Measurements from ENCODE around the gene EPB41L4B. TPM values are rescaled to one million over a fixed set of nuclear protein-coding genes. Genes with fewer than 3 reads are reported as not detected.

The EPB41L4B gene
- total and polyA plus RNA-seq, 12 donors = 0.20 to 15.2 (median 4.4) TPM

- ATAC-seq (no peak), DNase-seq (no peak)
- H3K4me3 ChIP-seq = no peak overlapping the region
- peaks cover 0 to 35% (median 4%) of the 10 kb centered on the region in 9 donors for H3K4me1 ChIP-seq
- no peaks in the 10 kb centered on the region for H3K9me3 ChIP-seq
- no peaks in the 10 kb centered on the region for H3K27me3 ChIP-seq
- H3K27ac ChIP-seq = peak overlapping the region in 2 of 10 donors; percentile 19 to 35
- intact Hi-C loops (cut with DNase I) = loop anchor here in 1 of 10 donors (5.0 kb wide), 1 partner anchor 36 kb away; no protein-coding TSS in a partner anchor
- no peak for TF ChIP-seq CTCF (IDR thresholded peaks at IDR 0.05)
- WGBS, 2 donors = 85 to 90% methylated on average over 13 of the region's 13 CpGs
- no peaks in the 10 kb centered on the region for H3K36me3 ChIP-seq
These were observed 44.1 kb downstream of the EPB41L4B start for GRCh38 chr9:109276469-109277440.

DNA sequence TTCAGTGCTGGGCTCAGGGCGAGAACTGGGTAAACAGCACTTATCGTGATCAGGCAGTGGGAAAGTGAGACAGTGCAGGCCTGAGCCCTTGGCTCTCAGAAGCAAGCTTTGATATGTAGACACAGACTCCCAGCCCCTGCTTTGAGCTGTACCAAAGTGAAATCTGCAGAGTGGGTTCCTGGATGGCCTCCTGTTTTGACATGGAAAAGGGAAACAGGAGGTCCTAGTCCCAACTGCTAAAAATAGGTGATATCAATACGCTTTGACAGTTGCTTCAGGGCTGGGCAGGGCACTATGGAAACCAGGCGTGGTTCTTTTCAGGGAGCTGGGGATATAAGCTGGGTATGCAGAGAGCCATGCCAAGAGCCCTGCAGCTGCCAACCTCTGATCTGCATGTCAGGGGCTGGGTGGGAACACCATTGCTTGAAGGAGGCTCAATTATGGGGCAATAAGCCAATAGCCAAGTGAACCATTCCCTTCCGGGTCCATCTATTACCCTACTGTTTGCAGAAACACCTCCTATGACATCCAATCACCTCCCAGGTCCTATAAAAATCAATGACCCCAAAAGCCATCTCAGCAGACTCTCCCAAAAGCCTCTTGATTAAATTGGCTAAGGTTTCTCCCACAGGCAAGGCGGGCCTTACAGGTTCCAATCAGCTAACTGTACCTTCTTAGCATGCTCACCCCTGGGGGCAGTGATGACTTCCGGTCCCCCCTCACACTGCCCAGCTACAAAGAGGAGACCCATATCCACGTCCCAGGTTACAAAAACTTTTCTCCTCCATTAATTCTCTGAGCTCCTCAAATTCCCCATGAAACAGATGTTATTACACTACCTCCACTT lies 45.8 kb downstream of the EPB41L4B start:
- 66 to 69% methylated on average over 8 of the region's 8 CpGs for WGBS, 2 donors
- DNase-seq (peak in 1 of 2 donors; percentile 38), ATAC-seq (peak in 6 of 8 donors; percentile 17 to 63 (median 41))
- Histone ChIP-seq H3K4me3 (no peak overlapping the region), H3K36me3 (no peaks in the 10 kb centered on the region), H3K4me1 (peaks cover 0 to 35% (median 4%) of the 10 kb centered on the region in 9 donors), H3K9me3 (no peaks in the 10 kb centered on the region), H3K27ac (peak overlapping the region in 4 of 10 donors; percentile 28 to 41 (median 32)), H3K27me3 (no peaks in the 10 kb centered on the region)
- TF ChIP-seq CTCF (IDR thresholded peaks at IDR 0.05) = no peak
- intact Hi-C loops (cut with DNase I) = loop anchor here in 1 of 10 donors (5.0 kb wide), 1 partner anchor 37 kb away; no protein-coding TSS in a partner anchor

GRCh38 chr9:109273869-109274268 lies 47.0 kb downstream of the EPB41L4B start:
- ATAC-seq (peak in 4 of 8 donors; percentile 26 to 51 (median 42)), DNase-seq (no peak)
- 83 to 92% methylated on average over 3 of the region's 3 CpGs for WGBS, 2 donors
- Histone ChIP-seq H3K4me3 (no peak overlapping the region), H3K9me3 (no peaks in the 10 kb centered on the region), H3K36me3 (no peaks in the 10 kb centered on the region), H3K27ac (peak overlapping the region in 6 of 10 donors; percentile 23 to 41 (median 30)), H3K4me1 (peaks cover 0 to 35% (median 4%) of the 10 kb centered on the region in 9 donors), H3K27me3 (no peaks in the 10 kb centered on the region)
- intact Hi-C loops (cut with DNase I) = no loop called here
- no peak for TF ChIP-seq CTCF (IDR thresholded peaks at IDR 0.05)

DNA sequence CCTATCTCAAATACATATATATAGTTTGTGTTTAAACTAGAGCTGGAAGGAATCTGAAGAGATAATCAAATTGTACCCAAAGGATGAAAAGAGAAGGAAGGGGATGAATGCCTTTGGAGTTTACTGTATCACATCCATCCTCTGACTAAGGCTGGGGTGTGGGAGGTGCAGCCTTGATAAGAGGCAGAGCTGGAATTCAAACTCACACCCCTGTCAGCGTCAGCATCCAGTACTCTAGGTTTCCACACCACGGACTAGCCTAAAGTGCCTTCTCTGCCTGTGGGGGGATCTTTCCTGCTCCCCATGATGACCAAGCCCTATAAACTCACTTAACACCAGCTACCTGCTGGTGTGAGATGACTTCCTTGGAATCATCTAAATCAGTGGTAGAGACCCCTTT lies 48.1 kb downstream of the EPB41L4B start:
- WGBS, 2 donors = 62 to 69% methylated on average over 2 of the region's 2 CpGs
- no peak for TF ChIP-seq CTCF (IDR thresholded peaks at IDR 0.05)
- Histone ChIP-seq H3K27ac (no peak overlapping the region), H3K36me3 (no peaks in the 10 kb centered on the region), H3K4me3 (no peak overlapping the region), H3K9me3 (no peaks in the 10 kb centered on the region), H3K27me3 (no peaks in the 10 kb centered on the region), H3K4me1 (peaks cover 0 to 27% (median 4%) of the 10 kb centered on the region in 9 donors)
- DNase-seq (no peak), ATAC-seq (no peak)
- intact Hi-C loops (cut with DNase I) = no loop called here

All from heart right ventricle (tissue), 16 donors.